ENCODE results near the gene EPB41L4A. TPM values are rescaled to one million over a fixed set of nuclear protein-coding genes. Genes with fewer than 3 reads are reported as not detected.

EPB41L4A gene
- total RNA-seq, 1 experiment from 2014 or later, result 0.53 TPM

DNA sequence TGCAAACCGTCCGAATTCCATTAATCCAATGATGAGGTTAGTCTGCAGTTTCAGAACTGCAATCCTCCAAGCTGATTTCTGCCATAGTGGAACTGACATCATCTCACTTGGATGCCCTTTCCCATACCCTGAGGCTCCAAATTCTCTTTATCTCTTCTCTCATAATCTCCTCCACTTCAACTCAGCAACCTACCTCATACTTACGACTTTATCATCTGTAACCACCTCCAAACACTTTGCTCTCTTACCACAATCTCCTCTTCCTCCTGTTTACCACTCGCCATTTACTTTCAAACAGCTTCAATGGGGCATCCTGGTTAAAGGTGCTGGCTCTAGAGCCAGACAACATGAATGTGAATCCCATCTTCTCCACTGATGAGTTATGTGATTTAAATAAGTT, 223.2 kb downstream of the EPB41L4A start:
- Histone ChIP-seq H3K27me3 (peaks cover 3% of the 10 kb centered on the region; the same call in 1 of the 2 replicates), H3K9me3 (no peaks in the 10 kb centered on the region), H3K4me3 (no peak overlapping the region), H3K36me3 (no peaks in the 10 kb centered on the region)
- DNase-seq, result no peak

DNA sequence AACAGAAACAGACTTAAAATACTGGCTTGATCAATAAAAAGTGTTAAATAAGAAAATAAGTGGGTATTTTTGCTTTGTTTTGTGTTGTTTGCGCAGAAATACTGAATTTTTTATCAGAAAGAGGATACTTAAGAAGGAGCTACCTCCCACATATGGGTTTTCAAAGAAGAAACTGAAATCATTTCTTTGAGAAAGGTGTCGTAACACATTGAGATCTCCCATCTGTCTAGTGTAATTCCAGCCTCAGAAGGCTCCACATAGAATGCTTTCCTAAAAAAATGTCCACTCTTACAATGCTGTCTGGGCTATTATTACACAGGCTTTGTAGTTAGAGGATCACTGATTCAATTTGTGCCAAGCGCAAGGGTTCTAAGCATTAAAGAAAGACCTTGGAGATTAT, 226.2 kb downstream of the EPB41L4A start:
- Histone ChIP-seq H3K27me3 (peaks cover 7% of the 10 kb centered on the region), H3K4me3 (no peak overlapping the region), H3K36me3 (no peaks in the 10 kb centered on the region), H3K9me3 (no peaks in the 10 kb centered on the region)
- DNase-seq, result no peak

DNA sequence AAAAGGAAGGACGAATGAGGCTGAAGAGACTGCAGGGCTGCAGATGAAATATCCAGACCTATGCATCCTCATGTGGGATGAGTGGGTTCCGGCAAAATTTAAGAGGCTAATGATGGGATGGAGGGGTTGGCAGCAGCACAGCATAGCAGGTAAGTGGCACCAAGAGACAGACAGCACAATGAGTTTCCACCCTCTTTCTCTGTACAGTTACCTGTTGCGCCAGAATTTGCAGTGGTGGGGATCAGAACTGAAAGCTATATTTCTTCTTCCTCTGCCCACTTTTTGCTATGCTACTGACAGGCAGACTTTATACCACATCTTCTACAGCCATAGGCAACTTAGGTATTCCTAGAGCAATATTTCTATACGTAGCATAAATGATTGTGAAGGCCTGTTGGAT, 227.0 kb downstream of the EPB41L4A start:
- no peak for DNase-seq

DNA sequence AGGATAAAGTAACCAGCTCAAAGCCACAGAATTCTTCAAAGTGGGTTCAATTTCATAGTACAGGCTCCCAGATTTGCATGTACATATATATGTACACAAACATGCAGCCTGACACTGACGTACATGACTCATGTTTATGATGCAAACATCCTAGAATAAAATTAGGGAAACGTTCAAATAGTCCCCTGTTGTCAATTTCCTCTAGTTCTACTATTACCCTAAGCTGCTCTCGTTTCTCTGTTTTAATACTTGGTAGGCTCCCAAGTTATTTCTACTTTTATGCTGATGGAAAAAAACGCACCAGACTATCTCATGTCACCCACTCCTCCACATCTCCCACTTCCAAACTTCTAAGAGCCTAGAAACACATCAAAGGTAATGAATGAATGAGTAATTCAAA, 229.7 kb downstream of the EPB41L4A start:
- no peak for DNase-seq
- H3K9me3 ChIP-seq, result no peaks in the 10 kb centered on the region
- H3K4me3 ChIP-seq, result no peak overlapping the region
- peaks cover 4% of the 10 kb centered on the region; the same call in 1 of the 2 replicates for H3K27me3 ChIP-seq
- no peaks in the 10 kb centered on the region for H3K36me3 ChIP-seq

More for the DNA sequence above, 227.0 kb downstream of the EPB41L4A start:
- Histone ChIP-seq H3K27me3 (peaks cover 4% of the 10 kb centered on the region; the same call in 1 of the 2 replicates), H3K4me3 (no peak overlapping the region), H3K36me3 (no peaks in the 10 kb centered on the region), H3K9me3 (no peaks in the 10 kb centered on the region)

DNA sequence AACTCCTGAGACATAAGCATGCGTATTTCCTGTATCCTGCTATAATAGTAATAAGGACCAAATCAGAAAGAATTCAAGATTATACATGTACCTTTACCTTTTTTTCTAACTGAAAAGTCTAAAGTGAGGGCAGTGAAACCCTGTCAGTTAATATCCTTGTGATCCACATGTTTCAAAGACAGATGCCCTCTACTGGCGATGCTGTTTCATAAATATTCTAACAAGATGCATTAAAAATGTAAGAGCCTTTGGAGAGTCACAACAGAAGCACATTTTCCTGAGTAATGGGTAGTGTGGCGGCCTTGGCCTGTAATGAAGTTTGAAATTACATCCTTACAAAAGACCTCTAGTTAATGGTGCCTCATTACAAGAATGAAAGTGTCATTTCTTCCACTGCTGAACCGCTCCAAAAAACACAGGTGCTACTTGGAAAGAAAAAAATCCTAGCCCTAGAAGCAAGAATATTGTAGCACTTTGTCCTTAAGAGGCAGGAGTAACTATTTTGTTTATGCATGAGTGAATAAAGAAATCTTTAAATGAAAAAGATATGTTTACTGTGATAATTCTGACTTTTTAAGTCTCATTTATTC, 232.6 kb downstream of the EPB41L4A start:
- H3K36me3 ChIP-seq, result no peaks in the 10 kb centered on the region
- no peak for DNase-seq
- no peak overlapping the region for H3K4me3 ChIP-seq
- peaks cover 4% of the 10 kb centered on the region; the same call in 1 of the 2 replicates for H3K27me3 ChIP-seq
- H3K9me3 ChIP-seq, result no peaks in the 10 kb centered on the region

DNA sequence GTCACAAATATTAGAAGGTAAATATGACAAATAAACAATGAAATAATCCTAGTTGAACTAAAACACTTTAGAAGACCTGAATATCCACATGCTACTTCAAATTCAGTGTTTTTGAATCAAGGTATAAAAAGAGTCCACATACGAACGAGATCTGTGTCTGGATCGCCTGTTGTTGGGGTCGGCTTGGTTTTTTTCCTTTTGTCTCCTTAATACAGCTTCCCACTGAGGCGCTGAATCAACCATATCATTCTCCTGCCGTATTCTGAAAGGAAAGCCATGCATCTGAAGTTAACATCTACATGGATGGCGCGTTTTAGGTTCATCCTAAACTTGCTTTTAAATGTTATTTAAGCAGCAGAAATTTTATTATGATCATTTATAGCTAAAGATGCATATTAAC, 235.2 kb downstream of the EPB41L4A start:
- DNase-seq, result no peak
- Histone ChIP-seq H3K36me3 (no peaks in the 10 kb centered on the region), H3K4me3 (no peak overlapping the region), H3K27me3 (no peaks in the 10 kb centered on the region), H3K9me3 (no peaks in the 10 kb centered on the region)

DNA sequence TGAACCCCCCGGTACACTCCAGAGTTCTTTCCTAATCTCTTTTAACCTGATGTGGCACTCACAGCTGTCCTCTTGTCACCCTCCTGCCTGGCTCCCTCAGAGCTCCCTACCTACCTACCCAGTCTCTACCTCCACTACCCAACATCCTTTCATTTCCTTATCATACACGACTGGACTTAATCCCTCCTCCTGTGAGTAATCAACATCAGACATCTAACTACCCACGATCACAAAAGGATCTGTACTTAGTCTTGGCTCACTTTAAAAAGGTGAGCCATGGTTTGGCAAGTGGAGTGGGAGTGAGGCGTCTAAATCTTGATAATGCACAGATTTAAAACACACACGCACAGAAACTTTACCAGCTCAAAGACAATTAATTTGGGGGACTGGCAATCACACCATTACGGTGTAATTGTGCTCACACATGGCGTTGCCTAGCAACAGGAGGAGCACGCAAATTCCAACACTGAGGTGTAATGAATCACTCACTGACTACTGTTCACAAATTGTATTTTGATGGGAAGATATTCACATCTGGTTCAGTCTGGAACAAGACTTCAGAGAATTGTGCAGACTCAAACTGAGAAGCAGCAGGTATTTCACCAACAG, 235.9 kb downstream of the EPB41L4A start:
- DNase-seq, result no peak
- H3K9me3 ChIP-seq, result no peaks in the 10 kb centered on the region
- no peaks in the 10 kb centered on the region for H3K27me3 ChIP-seq

DNA sequence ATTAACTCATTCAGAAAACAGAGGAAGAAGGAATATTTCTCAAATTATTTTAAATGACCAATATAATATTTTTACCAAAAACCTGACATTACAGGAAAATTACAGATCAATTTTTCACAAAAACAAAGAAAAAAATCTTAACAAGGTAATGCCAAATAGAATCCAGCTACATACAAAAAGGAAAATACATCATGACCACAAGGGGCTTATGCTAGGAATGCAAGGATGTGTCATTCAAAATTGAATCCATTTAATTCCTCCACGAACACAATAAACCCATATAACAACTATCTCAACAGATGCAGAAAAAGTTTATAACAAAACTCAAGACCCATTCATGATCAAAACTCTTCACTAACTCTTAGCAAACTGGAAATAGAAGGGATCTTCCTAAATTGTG, 239.8 kb downstream of the EPB41L4A start:
- no peak overlapping the region for H3K4me3 ChIP-seq
- no peaks in the 10 kb centered on the region for H3K36me3 ChIP-seq
- H3K9me3 ChIP-seq, result no peaks in the 10 kb centered on the region
- H3K27me3 ChIP-seq, result no peaks in the 10 kb centered on the region
- DNase-seq, result no peak

More for the DNA sequence above, 235.9 kb downstream of the EPB41L4A start:
- H3K36me3 ChIP-seq, result no peaks in the 10 kb centered on the region
- no peak overlapping the region for H3K4me3 ChIP-seq

DNA sequence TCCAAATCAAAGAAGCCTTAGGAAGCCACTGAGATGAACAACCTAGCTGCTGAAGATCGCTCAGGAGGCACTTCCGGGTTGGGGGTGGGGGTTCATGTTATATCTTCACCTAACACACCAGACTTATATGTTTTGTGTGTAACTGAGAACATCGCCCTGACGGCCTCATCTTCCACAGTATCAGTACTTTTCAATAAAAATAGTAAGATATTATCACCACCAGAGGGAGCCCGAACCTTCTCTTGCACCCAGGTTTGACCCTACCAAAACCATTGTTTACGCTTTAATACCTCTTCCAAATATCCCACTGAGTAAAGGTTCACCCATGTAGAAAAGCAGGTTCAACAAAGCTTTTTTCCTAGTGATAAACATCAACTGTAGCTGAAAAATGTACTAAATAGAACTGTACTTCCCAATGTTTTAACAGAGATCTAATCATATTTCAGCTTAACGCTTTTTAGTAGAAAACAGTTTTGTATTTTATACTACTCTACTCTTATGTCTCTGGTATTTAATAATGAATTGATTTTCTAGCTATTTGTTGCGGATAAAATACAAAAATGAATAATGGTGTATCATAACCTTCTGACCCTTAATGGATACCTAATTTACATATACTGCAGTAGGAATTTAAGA, 244.0 kb downstream of the EPB41L4A start:
- no peak for DNase-seq
- no peaks in the 10 kb centered on the region for H3K9me3 ChIP-seq

DNA sequence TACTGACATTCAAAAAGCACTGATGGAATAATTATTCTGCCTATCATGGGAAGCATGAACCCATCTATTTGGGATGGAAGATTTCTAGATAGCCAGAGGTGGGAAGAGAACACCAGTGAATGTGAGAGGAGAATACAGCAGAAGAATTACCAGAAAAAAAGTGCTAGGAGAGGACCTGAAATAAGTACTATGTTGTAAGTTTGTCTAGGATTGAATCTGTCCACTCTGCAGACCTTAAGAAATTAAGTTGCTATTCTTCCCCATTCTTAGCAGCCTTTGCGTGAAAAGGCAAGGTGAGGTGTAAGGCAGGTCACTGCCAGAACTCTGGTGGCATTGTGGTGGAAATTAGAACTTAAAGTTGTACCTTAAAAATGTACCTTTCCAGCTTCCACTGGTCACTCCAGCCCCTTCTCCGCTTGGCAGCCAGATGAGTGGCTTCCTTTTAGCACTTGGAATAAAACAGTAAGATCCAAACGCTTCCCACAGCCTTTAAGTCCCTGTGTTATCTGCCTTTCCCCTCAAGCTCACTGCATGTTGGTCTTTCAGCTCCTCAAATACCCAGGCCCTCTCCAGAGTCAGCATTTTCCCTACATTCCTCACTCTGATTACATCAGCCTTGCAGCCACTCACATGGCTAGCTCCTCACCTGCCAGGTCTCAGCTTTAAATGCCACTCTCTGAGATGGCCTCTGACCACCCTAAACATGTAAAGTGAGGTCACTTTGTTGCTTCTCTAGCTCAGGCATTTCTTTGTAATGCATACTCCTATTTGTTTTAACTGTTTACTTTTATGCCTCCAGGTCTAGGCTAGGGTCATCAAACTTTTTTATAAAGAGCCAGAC, 253.0 kb downstream of the EPB41L4A start:
- H3K4me3 ChIP-seq, result no peak overlapping the region

More for the DNA sequence above, 244.0 kb downstream of the EPB41L4A start:
- no peaks in the 10 kb centered on the region for H3K36me3 ChIP-seq
- no peaks in the 10 kb centered on the region for H3K27me3 ChIP-seq
- no peak overlapping the region for H3K4me3 ChIP-seq

DNA sequence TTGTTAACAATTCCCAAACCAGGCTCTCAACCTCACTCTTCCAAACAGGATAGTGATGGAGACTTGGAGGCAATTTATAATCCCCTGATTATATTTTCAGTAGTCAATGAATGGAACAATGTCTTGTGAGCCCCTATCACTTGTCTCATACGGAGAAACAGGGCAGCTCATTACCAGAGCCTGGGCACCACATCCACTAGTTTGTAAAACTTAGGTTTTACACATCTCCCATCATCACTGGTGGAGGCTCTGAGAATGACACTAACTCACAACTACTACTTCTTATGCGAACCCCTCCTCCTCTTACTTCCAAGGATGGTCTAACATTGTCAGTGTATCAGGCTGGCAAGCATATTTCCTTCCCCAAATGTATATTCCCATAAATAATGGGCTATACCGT, 253.7 kb downstream of the EPB41L4A start:
- Histone ChIP-seq H3K27me3 (no peaks in the 10 kb centered on the region), H3K4me3 (no peak overlapping the region), H3K9me3 (no peaks in the 10 kb centered on the region), H3K36me3 (peaks cover 58% of the 10 kb centered on the region)
- DNase-seq, result no peak

More for the DNA sequence above, 253.0 kb downstream of the EPB41L4A start:
- Histone ChIP-seq H3K9me3 (no peaks in the 10 kb centered on the region), H3K36me3 (peaks cover 54% of the 10 kb centered on the region), H3K27me3 (no peaks in the 10 kb centered on the region)
- DNase-seq, result no peak

DNA sequence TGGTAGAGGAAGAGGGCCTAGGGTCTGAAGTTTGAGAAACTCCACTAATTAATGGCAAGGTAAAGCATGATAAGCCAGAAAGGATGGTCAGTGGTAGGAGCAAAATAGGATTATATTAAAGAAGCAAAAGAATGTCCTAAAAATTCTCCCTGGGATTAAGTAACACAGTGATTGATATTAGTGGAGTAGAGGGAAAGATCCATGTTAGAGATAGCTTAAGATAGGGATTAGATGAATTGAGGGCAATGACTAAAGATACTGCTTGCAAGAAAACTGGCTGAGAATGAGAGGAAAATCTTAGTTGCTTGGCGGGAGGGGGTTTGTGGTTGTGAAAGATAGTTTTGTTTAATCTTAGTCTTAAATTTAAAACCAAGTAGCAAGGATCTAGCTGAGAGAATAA, 255.6 kb downstream of the EPB41L4A start:
- Histone ChIP-seq H3K4me3 (no peak overlapping the region), H3K27me3 (no peaks in the 10 kb centered on the region), H3K36me3 (peaks cover 55% of the 10 kb centered on the region), H3K9me3 (no peaks in the 10 kb centered on the region)
- no peak for DNase-seq

DNA sequence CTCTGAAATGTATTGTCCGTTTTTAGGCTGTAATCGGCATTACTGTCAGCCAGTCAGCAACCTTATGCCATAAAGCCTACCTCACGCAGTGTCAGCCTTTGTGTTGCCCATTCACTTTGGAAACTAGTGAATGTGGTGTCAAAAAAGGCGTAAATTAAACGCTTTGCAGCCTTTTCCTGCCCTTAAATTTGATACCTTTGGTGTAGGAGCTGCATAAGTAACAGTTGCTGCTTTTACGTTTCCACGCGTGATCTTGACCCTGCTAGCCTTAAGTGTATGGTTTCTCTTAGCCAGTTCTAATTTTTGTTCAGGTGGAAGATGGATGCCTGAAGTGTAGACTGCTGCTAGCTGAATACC, 257.7 kb downstream of the EPB41L4A start:
- Histone ChIP-seq H3K36me3 (peaks cover 52% of the 10 kb centered on the region), H3K9me3 (no peaks in the 10 kb centered on the region), H3K27me3 (no peaks in the 10 kb centered on the region), H3K4me3 (peak overlapping the region; percentile 96)
- DNase-seq, result no peak

DNA sequence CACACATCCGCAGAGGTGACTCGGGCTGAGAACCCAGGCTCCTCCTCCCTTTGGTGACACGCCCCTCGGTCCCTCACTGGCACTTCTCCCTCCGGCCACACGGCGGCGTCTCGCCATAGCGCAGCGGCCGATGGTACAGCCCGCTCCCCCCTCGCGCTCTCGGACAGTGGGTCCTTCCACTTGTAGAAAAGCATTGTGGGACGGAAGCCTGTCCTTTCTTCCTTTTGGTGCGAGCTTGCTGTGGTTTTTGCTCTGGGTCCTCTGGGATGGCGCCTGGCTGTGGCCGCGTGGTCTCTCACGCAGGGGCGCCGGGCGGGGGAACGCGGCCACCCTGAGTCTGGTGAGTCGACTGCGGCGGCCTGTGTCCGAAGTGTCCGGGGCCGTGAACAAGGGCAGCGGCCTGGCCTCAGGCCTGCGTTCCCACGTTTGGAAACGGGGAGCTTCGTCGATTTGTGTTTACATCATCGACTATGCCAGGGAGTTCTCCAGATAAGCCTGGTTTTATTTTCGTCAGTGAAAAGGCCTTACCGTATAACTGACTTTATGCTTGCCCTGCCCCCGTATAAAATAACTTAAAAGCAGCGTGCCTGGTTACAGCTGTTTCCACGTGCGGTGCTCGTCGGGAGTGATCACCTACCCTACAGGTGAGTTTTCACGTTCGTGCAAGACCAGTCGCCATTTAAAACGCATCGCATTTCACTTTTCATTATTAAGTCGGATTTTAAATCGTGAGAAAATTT, 258.3 kb downstream of the EPB41L4A start:
- DNase-seq, result peak; percentile 90
- H3K27me3 ChIP-seq, result no peaks in the 10 kb centered on the region
- H3K9me3 ChIP-seq, result no peaks in the 10 kb centered on the region
- peak overlapping the region; percentile 96 for H3K4me3 ChIP-seq
- peaks cover 51% of the 10 kb centered on the region for H3K36me3 ChIP-seq

DNA sequence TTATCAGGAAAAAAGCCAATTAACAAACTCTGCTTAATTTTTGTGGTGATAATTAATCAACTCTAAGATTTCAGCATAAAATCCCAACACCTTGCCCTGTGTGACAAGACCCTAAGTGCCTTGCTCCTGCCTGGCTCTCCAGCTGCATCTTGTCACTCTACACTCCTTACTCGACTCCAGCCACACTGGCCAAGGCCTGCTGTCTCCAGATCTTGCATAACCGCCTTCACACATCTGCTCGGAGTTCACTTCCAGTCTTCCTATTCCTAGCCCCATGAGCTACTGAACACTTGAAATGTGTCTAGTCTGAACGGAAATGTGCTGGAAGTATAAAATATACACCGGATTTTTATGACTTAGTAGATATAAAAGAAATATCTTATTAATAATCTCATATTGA, 259.6 kb downstream of the EPB41L4A start:
- Histone ChIP-seq H3K4me3 (no peak overlapping the region), H3K9me3 (no peaks in the 10 kb centered on the region), H3K27me3 (no peaks in the 10 kb centered on the region), H3K36me3 (peaks cover 37% of the 10 kb centered on the region)
- DNase-seq, result no peak

DNA sequence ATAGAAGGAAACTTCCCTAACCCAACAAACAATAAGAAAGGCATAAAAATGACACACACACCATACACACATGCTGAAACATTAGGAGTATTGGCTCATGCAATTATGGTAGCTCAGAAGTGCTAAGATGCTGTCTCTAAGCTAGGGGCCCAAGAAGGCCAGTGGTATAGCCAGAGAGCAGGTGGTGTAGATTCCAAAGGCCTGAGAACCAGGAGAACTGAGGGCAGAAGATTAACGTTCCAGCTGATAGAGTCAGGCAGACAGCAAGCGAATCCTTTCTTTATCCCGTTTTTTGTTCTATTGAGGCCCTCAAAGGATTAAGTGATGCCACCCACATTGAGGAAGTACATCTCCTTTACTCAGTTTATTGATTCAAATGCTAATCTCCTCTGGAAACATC, 262.9 kb downstream of the EPB41L4A start:
- no peaks in the 10 kb centered on the region for H3K27me3 ChIP-seq
- no peaks in the 10 kb centered on the region for H3K9me3 ChIP-seq
- H3K36me3 ChIP-seq, result peaks cover 5% of the 10 kb centered on the region
- no peak overlapping the region for H3K4me3 ChIP-seq
- no peak for DNase-seq
